NCI-H526 (cell line): Measurements from ENCODE around the gene RPS15.
"Not testable (repeated sequence)": the region's sequence is repeated elsewhere in the genome, so short reads cannot be mapped to it uniquely, and the experiment has no call there.

Experiments
- DNase-seq, 2 experiments: peaks; one replicate each; lab custom pipeline; 2025; lab: John Stamatoyannopoulos, UW

Gene RPS15

GRCh38 chr19:1469255-1470054 is 31.3 kb downstream of the RPS15 start:
- no peak for DNase-seq

GRCh38 chr19:1470055-1470304 is 31.8 kb downstream of the RPS15 start:
- DNase-seq, result no peak

- DNase-seq, result peak in 1 of 2 experiments; percentile 59
Observed at GRCh38 chr19:1470305-1471009, 32.3 kb downstream of the RPS15 start.

- peak in 1 of 2 experiments; percentile 68 for DNase-seq
Observed at GRCh38 chr19:1471010-1471514, 32.9 kb downstream of the RPS15 start.

- DNase-seq, result no peak
Observed at GRCh38 chr19:1471515-1472160, 33.4 kb downstream of the RPS15 start.

- DNase-seq, result no peak
Observed at GRCh38 chr19:1472231-1473084, 34.3 kb downstream of the RPS15 start.

GRCh38 chr19:1473085-1473851 is 35.1 kb downstream of the RPS15 start:
- DNase-seq, result no peak

- no peak for DNase-seq
Observed at GRCh38 chr19:1474011-1474764, 36.0 kb downstream of the RPS15 start.

- no peak for DNase-seq
Observed at GRCh38 chr19:1474765-1475351, 36.7 kb downstream of the RPS15 start.

- no peak for DNase-seq
Observed at GRCh38 chr19:1475751-1476437, 37.7 kb downstream of the RPS15 start.

GRCh38 chr19:1477056-1477455 is 38.9 kb downstream of the RPS15 start:
- DNase-seq, result not testable (repeated sequence)

GRCh38 chr19:1478934-1479707 is 40.9 kb downstream of the RPS15 start, which contains the start of gene C19orf25:
TSS of gene C19orf25 (minus strand) at chr19:1479215. CDS start at chr19:1478903, 312 bp downstream.
- DNase-seq, result peak; percentile 77 to 93

GRCh38 chr19:1481224-1481892 is 43.2 kb downstream of the RPS15 start:
- DNase-seq, result no peak

- DNase-seq, result no peak
Observed at GRCh38 chr19:1481893-1482360, 43.7 kb downstream of the RPS15 start.

GRCh38 chr19:1482361-1483130 is 44.4 kb downstream of the RPS15 start:
- DNase-seq, result no peak

GRCh38 chr19:1483131-1483978 is 45.2 kb downstream of the RPS15 start:
- no peak for DNase-seq
